K562 (cell line): Measurements from ENCODE around the gene BRWD1. TPM values are rescaled to one million over a fixed set of nuclear protein-coding genes. Genes with fewer than 3 reads are reported as not detected.
A peak's percentile ranks its signal among the peaks of the same experiment; 100 is the strongest.

Source experiments
- BCOR ChIP-seq: fragments of 450-650 bp; IDR thresholded peaks from 2 replicates; pipeline ENCODE4 v1.6.1; 2016
- BRD4 ChIP-seq: fragments of 200-600 bp; sonication (generic); IDR thresholded peaks from 2 replicates; pipeline ENCODE4 v1.6.1; 2017; ENCODE audit warnings: inconsistent platforms
- CHAMP1 ChIP-seq: fragments of 450-650 bp; IDR thresholded peaks from 2 replicates; pipeline ENCODE4 v1.6.1; 2016; ENCODE audit warnings: mild to moderate bottlenecking
- DMBX1 ChIP-seq: fragments of 250-450 bp; sonication (Bioruptor Pico); IDR thresholded peaks from 2 replicates; pipeline ENCODE4 v1.8.0; 2022; ENCODE audit warnings: inconsistent platforms, mild to moderate bottlenecking, moderate library complexity, borderline replicate concordance
- EWSR1 ChIP-seq: fragments of 450-650 bp; IDR thresholded peaks from 2 replicates; pipeline ENCODE4 v1.6.1; 2018; ENCODE audit warnings: borderline replicate concordance, mild to moderate bottlenecking, low read depth, moderate library complexity; ENCODE audit not compliant: partially characterized antibody
- FOSL1 ChIP-seq: fragments of 200-800 bp; sonication (Bioruptor generic); conservative IDR thresholded peaks from 2 replicates; pipeline ENCODE4 v1.6.1; 2016; ENCODE audit warnings: missing genetic modification characterization, missing compliant biosample characterization
- HDAC3 ChIP-seq: fragments of 450-650 bp; IDR thresholded peaks from 2 replicates; pipeline ENCODE4 v1.6.1; 2018; ENCODE audit warnings: borderline replicate concordance, mild to moderate bottlenecking, moderate library complexity; ENCODE audit not compliant: partially characterized antibody
- HLTF ChIP-seq: fragments of 450-650 bp; IDR thresholded peaks from 2 replicates; pipeline ENCODE4 v1.6.1; 2016
- HOXB6 ChIP-seq: fragments of 250-450 bp; sonication (Bioruptor Pico); IDR thresholded peaks from 2 replicates; pipeline ENCODE4 v1.5.1; 2022; ENCODE audit warnings: mild to moderate bottlenecking, borderline replicate concordance
- IRF1 ChIP-seq: sonication (generic); formaldehyde crosslinking; IDR thresholded peaks from 2 replicates; pipeline ENCODE4 v1.8.0; 2022; ENCODE audit warnings: missing genetic modification reagents, mild to moderate bottlenecking, borderline replicate concordance
- KAT7 ChIP-seq: sonication (generic); formaldehyde crosslinking; IDR thresholded peaks from 2 replicates; pipeline ENCODE4 v1.8.0; 2022; ENCODE audit warnings: missing genetic modification reagents, mild to moderate bottlenecking, borderline replicate concordance
- MXI1 ChIP-seq: IDR thresholded peaks from 2 replicates; pipeline ENCODE4 v1.6.1; 2011; ENCODE audit warnings: low read depth, mild to moderate bottlenecking, improper control_type of control experiment, low read length
- NR4A1 ChIP-seq, 2 experiments: fragments of 250-450 bp in 1 of 2; fragments of 450-650 bp in 1 of 2; sonication (Bioruptor Pico) in 1 of 2; IDR thresholded peaks; 2 replicates each; pipeline versions ENCODE4 v1.4.0 to v1.6.1; 2016 to 2020; ENCODE audit warnings: mild to moderate bottlenecking in 2 of 2, missing compliant biosample characterization in 1 of 2, missing genetic modification characterization in 1 of 2, moderate library complexity in 1 of 2
- PHF20 ChIP-seq: fragments of 450-650 bp; IDR thresholded peaks from 2 replicates; pipeline ENCODE4 v1.6.1; 2018; ENCODE audit not compliant: partially characterized antibody
- PREB ChIP-seq: sonication (generic); formaldehyde crosslinking; IDR thresholded peaks from 2 replicates; pipeline ENCODE4 v1.8.1; 2023; ENCODE audit warnings: mild to moderate bottlenecking, missing genetic modification reagents
- PTTG1 ChIP-seq: fragments of 450-650 bp; IDR thresholded peaks from 2 replicates; pipeline ENCODE4 v1.6.1; 2016; ENCODE audit warnings: low read depth, mild to moderate bottlenecking, missing genetic modification characterization, missing compliant biosample characterization
- RCOR1 ChIP-seq, 2 experiments: IDR thresholded peaks; 2 replicates each; pipeline ENCODE4 v1.6.1; 2012; ENCODE audit warnings: low read depth in 2 of 2, low read length in 2 of 2, borderline replicate concordance in 1 of 2, improper control_type of control experiment in 1 of 2
- STAT6 ChIP-seq: sonication (generic); formaldehyde crosslinking; IDR thresholded peaks from 2 replicates; pipeline ENCODE4 v1.8.1; 2023; ENCODE audit warnings: mild to moderate bottlenecking, missing genetic modification reagents
- YBX1 ChIP-seq: fragments of 450-650 bp; IDR thresholded peaks from 2 replicates; pipeline ENCODE4 v1.7.1; 2016; ENCODE audit warnings: mild to moderate bottlenecking
- ZBTB7A ChIP-seq: IDR thresholded peaks from 2 replicates; pipeline ENCODE4 v1.6.1; 2011; ENCODE audit warnings: low read depth, mild to moderate bottlenecking, low read length, moderate library complexity, borderline replicate concordance; ENCODE audit not compliant: control insufficient read depth
- ZNF24 ChIP-seq: fragments of 450-650 bp; IDR thresholded peaks from 2 replicates; pipeline ENCODE4 v1.6.1; 2016
- ZNF436 ChIP-seq: fragments of 250-450, 450-650 bp; sonication (Bioruptor Pico); formaldehyde crosslinking; IDR thresholded peaks from 2 replicates; pipeline ENCODE4 v1.7.0; 2020; ENCODE audit warnings: mild to moderate bottlenecking
- polyA plus RNA-seq, 8 experiments: library from polyadenylated mRNA; depleted of rRNA in 4 of 8; stranded (reverse) in 5 of 8; unstranded in 3 of 8; fragments of >200 nt; fragmentation: Nextera tagmentation in 2 of 8; fragmentation: Illumina TruSeq in 1 of 8; extraction: Ambion mirVana in 2 of 8; extraction: Trizol in 1 of 8; gene quantifications; 2 replicates each; pipeline versions ENCODE4 v1.2.1 to v1.2.3, GENCODE V29; 2011 to 2014; ENCODE audit warnings: inconsistent platforms in 1 of 8, missing spikeins in 1 of 8
- total RNA-seq, 7 experiments: library from RNA; depleted of rRNA in 6 of 7; stranded (reverse); fragments of >200 nt in 6 of 7; fragmentation: Illumina TruSeq in 2 of 7; extraction: Trizol in 2 of 7; gene quantifications; 2 replicates each; pipeline versions ENCODE4 v1.2.1 to v1.2.3, GENCODE V29; 2011 to 2021; ENCODE audit warnings: low replicate concordance in 1 of 7

Gene BRWD1
- total and polyA plus RNA-seq, 9 of the 15 experiments (the other 6 are each of a cell fraction or from before 2014, with no cell fraction given), result 10.1 to 60.2 (median 34.1) TPM

- no peak for TF ChIP-seq EWSR1
- TF ChIP-seq ZBTB7A, result no peak
- TF ChIP-seq NR4A1 (CRISPR knock-in tag; IDR thresholded peaks at IDR 0.05), result no peak
- peak; percentile 82; the same call in 1 of the 2 replicates for TF ChIP-seq NR4A1 (tag; IDR thresholded peaks at IDR 0.05)
- TF ChIP-seq PHF20, result no peak
- no peak for TF ChIP-seq CHAMP1
- TF ChIP-seq DMBX1 (CRISPR knock-in tag), result peak; percentile 71; the same call in 1 of the 2 replicates
- TF ChIP-seq MXI1, result no peak
- no peak for TF ChIP-seq IRF1 (CRISPR knock-in tag)
- TF ChIP-seq HDAC3, result no peak
- peak; percentile 53 for TF ChIP-seq FOSL1 (tag)
- no peak for TF ChIP-seq HLTF
- TF ChIP-seq PTTG1 (tag), result 0 out of 2 replicates have a peak, but pooled peaks have one; percentile 25
- no peak for TF ChIP-seq HOXB6 (CRISPR knock-in tag)
- no peak for TF ChIP-seq RCOR1 (IDR thresholded peaks at IDR 0.05; ENCODE audit: borderline replicate concordance in 1 of 2, low read depth in 2 of 2, low read length in 2 of 2)
- TF ChIP-seq BCOR, result peak; percentile 98; the same call in 1 of the 2 replicates
- no peak for TF ChIP-seq KAT7 (CRISPR knock-in tag)
- TF ChIP-seq STAT6 (CRISPR knock-in tag), result no peak
- no peak for TF ChIP-seq PREB
- no peak for TF ChIP-seq YBX1
- TF ChIP-seq ZNF436 (CRISPR knock-in tag), result no peak
- TF ChIP-seq ZNF24, result no peak
- peak; percentile 79; the same call in 1 of the 2 replicates for TF ChIP-seq BRD4
Observed at GRCh38 chr21:39208624-39209333, 104.7 kb downstream of the BRWD1 start (continued).
